Measurements from ENCODE around the gene TFG.

Gene TFG

DNA sequence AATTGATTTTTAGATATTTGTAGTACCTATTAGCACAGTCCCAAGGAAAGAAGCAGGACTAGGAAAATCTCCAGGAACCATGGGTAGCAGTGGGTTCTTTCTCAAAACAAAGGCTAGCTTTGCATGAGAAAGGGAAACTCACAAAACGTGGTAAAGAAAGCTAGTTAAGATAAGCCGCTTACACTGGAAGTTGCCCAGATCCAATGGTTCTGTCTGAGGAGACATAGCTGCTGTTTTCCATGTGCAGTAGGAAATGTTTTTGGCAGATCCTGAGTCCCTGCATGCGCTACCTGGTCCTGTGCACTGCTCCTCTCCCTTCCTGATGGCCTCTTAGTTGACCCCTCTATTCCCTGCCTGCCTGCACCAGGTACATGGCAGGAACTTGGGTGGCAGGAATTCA, 60.4 kb downstream of the TFG start:
- TF ChIP-seq, protein P1, sequence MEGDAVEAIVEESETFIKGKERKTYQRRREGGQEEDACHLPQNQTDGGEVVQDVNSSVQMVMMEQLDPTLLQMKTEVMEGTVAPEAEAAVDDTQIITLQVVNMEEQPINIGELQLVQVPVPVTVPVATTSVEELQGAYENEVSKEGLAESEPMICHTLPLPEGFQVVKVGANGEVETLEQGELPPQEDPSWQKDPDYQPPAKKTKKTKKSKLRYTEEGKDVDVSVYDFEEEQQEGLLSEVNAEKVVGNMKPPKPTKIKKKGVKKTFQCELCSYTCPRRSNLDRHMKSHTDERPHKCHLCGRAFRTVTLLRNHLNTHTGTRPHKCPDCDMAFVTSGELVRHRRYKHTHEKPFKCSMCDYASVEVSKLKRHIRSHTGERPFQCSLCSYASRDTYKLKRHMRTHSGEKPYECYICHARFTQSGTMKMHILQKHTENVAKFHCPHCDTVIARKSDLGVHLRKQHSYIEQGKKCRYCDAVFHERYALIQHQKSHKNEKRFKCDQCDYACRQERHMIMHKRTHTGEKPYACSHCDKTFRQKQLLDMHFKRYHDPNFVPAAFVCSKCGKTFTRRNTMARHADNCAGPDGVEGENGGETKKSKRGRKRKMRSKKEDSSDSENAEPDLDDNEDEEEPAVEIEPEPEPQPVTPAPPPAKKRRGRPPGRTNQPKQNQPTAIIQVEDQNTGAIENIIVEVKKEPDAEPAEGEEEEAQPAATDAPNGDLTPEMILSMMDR (IDR thresholded peaks at IDR 0.05; ENCODE audit: low read depth, low read length): no peak
- no peak for DNase-seq (ENCODE audit: extremely low read depth, low read depth)

DNA sequence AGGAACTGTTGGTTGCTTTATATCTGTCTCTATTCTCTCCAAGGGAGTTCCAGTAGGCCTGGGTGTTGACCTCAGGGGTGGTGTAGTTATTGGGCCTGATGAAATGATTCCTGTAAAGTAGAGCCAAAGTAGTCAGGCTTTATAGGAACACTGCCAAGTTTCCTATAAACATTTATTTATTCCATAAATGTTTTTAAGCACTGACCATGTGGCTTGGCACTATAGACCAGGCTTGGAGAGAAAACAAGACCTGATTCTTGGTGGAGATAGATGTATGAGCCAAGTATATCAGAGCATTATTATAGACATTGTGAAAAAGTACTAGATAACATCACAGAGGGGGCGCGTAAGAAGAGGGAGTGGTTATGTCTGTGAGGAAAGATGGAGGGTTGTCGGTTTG, 65.9 kb downstream of the TFG start:
- no peak for DNase-seq (ENCODE audit: extremely low read depth, low read depth)
- TF ChIP-seq, protein P1 (IDR thresholded peaks at IDR 0.05; ENCODE audit: low read depth, low read length): no peak

DNA sequence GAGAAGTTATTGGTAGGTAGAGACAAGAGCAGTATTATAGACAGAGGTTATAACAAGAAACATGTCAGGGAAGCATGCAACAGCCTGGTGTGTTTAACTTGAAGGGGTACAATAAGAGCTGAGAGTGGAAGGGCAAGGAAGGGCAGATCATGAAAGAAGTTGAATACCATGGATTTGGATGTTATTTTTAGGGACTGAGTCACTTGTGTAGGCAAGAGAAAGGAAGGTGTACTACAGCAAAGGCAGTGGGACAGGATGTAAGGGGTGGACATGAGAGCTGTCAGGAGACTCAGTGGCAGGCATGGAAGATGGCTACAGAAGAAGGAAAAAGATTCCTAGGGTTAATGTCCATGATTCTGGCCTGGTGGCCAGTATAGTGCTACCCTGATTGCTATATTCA, 66.4 kb downstream of the TFG start:
- TF ChIP-seq, protein P1 (IDR thresholded peaks at IDR 0.05; ENCODE audit: low read depth, low read length): no peak

DNA sequence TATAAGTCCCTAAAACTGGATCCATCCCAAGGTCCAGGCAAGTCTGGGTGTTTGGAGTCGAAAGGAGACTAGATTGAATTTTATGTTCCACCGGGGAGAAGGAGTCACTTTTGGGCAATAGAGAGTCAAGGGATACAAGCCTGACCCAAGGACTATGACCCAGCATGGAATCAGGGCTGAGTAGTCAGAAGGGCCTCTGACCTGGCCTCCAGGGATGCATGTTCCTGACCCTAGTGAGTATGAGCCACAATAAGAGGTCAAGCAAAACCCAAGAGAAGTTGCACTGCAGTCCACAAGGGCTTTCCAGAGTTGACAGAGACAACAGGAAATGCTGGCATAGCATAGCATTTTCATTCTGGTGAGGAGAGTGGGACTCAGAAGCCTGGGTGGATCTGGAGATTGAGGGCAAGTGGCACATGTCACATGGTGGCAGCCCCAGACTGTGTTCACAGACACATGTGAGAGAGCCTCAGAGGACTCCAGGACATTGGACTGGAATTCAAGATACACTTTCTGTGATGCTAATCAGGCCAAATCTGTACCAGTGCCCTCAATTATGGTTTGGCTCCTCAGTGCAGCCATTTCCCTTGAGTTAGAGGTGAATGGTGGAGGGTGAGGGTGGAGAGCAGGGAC, 66.9 kb downstream of the TFG start:
- TF ChIP-seq, protein P1 (IDR thresholded peaks at IDR 0.05; ENCODE audit: low read depth, low read length): no peak
- no peak for DNase-seq (ENCODE audit: extremely low read depth, low read depth)

More for the DNA sequence above, 66.4 kb downstream of the TFG start:
- DNase-seq (ENCODE audit: extremely low read depth, low read depth): no peak

- TF ChIP-seq, protein P1 (IDR thresholded peaks at IDR 0.05; ENCODE audit: low read depth, low read length): no peak
- DNase-seq (ENCODE audit: extremely low read depth, low read depth): no peak
Measured at GRCh38 chr3:100776746-100777145, 67.5 kb downstream of the TFG start.

GRCh38 chr3:100777271-100777670, 68.0 kb downstream of the TFG start:
- DNase-seq (ENCODE audit: extremely low read depth, low read depth): no peak
- TF ChIP-seq, protein P1 (IDR thresholded peaks at IDR 0.05; ENCODE audit: low read depth, low read length): no peak

DNA sequence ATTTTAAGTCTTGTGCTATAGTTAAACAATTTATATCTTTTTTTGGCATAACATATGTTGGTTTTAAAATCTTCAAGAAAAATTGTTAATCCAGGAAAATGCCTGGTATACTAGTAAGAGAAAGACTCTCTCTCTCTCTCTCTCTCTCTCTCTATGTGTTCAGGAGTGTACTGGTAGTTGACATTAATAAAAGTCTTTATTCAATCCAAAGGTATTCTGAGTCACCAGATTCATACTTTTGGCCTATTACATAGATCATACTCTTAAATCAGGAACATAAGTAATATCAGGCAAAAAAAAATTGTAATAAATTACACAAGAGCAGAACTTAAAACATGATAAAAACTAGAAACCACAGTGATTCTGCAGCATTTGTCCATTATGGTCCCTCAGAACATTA, 70.2 kb downstream of the TFG start:
- DNase-seq (ENCODE audit: extremely low read depth, low read depth): no peak
- TF ChIP-seq, protein P1 (IDR thresholded peaks at IDR 0.05; ENCODE audit: low read depth, low read length): no peak
